ENCODE measurements around the gene TOR3A. TPM values are rescaled to one million over a fixed set of nuclear protein-coding genes. Genes with fewer than 3 reads are reported as not detected.
A peak's percentile ranks its signal among the peaks of the same experiment; 100 is the strongest.

Gene TOR3A
- polyA plus RNA-seq, 10 donors, result 13.2 to 19.4 (median 15.6) TPM

- peak; percentile 44 to 90 (median 60) for DNase-seq
Observed at GRCh38 chr1:179143322-179143721, 61.5 kb downstream of the TOR3A start.

- DNase-seq, result no peak
Observed at GRCh38 chr1:179144626-179145025, 62.8 kb downstream of the TOR3A start.

DNA sequence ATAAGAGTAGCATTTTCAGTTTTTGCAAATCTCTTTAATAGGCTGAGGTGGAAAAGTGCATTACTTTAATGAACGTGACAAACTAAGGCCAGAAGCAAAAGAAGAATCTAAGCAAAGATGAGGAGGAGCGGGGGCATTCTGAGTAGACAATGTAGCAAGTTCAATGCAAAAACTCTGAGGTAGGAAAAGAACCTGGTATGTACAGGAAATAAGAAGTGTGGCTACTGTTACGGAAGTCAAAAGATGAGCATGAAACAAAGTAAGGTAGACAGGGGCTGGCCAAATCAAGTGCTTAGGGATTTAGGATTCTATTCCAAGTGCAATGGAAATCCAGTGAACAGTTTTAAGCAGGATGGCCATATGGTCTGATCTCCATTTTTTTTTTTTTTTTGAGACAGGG is 63.7 kb downstream of the TOR3A start:
- no peak for DNase-seq

Other genes with a start within 250 kb of the TOR3A start
- gene ANGPTL1, start 211.0 kb upstream of the TOR3A start, polyA plus RNA-seq (ENCODE audit: insufficient read length in 10 of 10), result 100 to 1,000 TPM in 2 of 10 donors, 10 to 100 TPM in 8; 65.6 to 113 (median 90.8) TPM
- gene FAM20B, start 56.2 kb upstream of the TOR3A start, polyA plus RNA-seq (ENCODE audit: insufficient read length in 10 of 10), result 10 to 100 TPM; 27.2 to 35.5 (median 29.0) TPM
- 1 to 10 TPM; 6.1 to 9.5 (median 8.1) TPM for gene ABL2, start 147.6 kb downstream of the TOR3A start, polyA plus RNA-seq (ENCODE audit: insufficient read length in 10 of 10)
- gene SOAT1, start 211.7 kb downstream of the TOR3A start, polyA plus RNA-seq (ENCODE audit: insufficient read length in 10 of 10), result 10 to 100 TPM in 5 of 10 donors, 1 to 10 TPM in 5; 7.3 to 13.6 (median 9.8) TPM